ENCODE measurements around the gene NKX2-3. TPM values are rescaled to one million over a fixed set of nuclear protein-coding genes. Genes with fewer than 3 reads are reported as not detected.

The NKX2-3 gene
- total RNA-seq (0.17 and 0.24 TPM in 2 replicates), polyA plus RNA-seq (not detected in 2 replicates)

DNA sequence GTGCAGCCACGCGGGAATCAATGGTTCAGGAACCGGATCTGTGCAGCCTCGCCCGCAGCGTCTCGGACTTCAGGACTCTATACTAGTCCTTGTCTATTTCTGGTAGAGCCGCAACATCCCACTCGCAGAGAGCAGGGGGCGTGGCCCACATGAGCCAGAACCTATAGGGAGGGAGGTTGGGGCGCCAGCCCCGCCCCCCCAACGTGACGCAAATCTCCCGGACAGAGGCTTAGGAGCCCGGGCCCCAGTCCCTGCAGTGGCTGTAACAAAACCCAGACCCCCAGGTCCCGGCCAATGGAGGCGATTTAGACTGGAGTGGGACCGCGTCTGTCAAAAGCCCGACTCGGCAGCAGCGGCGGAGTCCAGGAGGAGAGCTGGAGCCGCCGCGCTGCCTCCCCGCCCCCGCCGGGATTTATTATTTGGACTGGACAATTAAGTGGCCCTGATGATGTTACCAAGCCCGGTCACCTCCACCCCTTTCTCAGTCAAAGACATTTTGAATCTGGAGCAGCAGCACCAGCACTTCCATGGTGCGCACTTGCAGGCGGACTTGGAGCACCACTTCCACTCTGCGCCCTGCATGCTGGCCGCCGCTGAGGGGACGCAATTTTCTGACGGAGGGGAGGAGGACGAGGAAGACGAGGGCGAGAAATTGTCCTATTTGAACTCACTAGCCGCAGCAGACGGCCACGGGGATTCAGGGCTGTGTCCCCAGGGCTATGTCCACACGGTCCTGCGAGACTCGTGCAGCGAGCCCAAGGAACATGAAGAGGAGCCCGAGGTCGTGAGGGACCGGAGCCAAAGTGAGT is at the start of gene NKX2-3:
NKX2-3 (plus strand) TSS at position 256 of the 809 bp plus-strand sequence; CDS start at position 446, 190 bp downstream.
- Histone ChIP-seq H3K79me2 (no peaks in the 10 kb centered on the region), H3K36me3 (replicated peaks; ENCODE audit: insufficient read depth, low read depth) (no peaks in the 10 kb centered on the region), H3K4me2 (peak within 1 kb of the TSS; percentile 62), H3K9me2 (replicated peaks; ENCODE audit: insufficient read depth) (no peaks in the 10 kb centered on the region), H2AFZ (no peak within 1 kb of the TSS), H4K20me1 (ENCODE audit: insufficient read depth, poor library complexity, severe bottlenecking) (no peaks in the 10 kb centered on the region), H3K9me3 (ENCODE audit: low read depth) (no peaks in the 10 kb centered on the region), H3K4me1 (ENCODE audit: insufficient read depth) (peaks cover 25% of the 10 kb centered on the region), H3K4me3 (no peak within 1 kb of the TSS), H3K27ac (no peak within 1 kb of the TSS), H3K27me3 (peaks cover 98% of the 10 kb centered on the region)
- WGBS (ENCODE audit: low lambda C conversion rate, missing lambda C conversion rate), result 8% methylated on average over 46 of the region's 51 CpGs
- peak; percentile 63 for DNase-seq (ENCODE audit: low spot score)
- TF ChIP-seq EZH2 (IDR thresholded peaks at IDR 0.05; ENCODE audit: borderline replicate concordance), result peak; percentile 91
- TF ChIP-seq, protein P1, sequence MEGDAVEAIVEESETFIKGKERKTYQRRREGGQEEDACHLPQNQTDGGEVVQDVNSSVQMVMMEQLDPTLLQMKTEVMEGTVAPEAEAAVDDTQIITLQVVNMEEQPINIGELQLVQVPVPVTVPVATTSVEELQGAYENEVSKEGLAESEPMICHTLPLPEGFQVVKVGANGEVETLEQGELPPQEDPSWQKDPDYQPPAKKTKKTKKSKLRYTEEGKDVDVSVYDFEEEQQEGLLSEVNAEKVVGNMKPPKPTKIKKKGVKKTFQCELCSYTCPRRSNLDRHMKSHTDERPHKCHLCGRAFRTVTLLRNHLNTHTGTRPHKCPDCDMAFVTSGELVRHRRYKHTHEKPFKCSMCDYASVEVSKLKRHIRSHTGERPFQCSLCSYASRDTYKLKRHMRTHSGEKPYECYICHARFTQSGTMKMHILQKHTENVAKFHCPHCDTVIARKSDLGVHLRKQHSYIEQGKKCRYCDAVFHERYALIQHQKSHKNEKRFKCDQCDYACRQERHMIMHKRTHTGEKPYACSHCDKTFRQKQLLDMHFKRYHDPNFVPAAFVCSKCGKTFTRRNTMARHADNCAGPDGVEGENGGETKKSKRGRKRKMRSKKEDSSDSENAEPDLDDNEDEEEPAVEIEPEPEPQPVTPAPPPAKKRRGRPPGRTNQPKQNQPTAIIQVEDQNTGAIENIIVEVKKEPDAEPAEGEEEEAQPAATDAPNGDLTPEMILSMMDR (IDR thresholded peaks at IDR 0.05; ENCODE audit: poor library complexity), result no peak
- peak; percentile 24 for TF ChIP-seq EZH2phosphoT487 (IDR thresholded peaks at IDR 0.05; ENCODE audit: low read depth, severe bottlenecking, unreplicated experiment)

GRCh38 chr10:99484626-99485581 is 47.8 kb upstream of the NKX2-3 start:
- Histone ChIP-seq H3K27me3 (peaks cover 48% of the 10 kb centered on the region), H3K9me3 (ENCODE audit: low read depth) (no peaks in the 10 kb centered on the region), H3K4me1 (ENCODE audit: insufficient read depth) (no peaks in the 10 kb centered on the region), H3K4me3 (no peak overlapping the region), H3K4me2 (no peak overlapping the region), H2AFZ (no peak overlapping the region), H4K20me1 (ENCODE audit: insufficient read depth, poor library complexity, severe bottlenecking) (no peaks in the 10 kb centered on the region), H3K79me2 (no peaks in the 10 kb centered on the region), H3K27ac (no peak overlapping the region), H3K36me3 (replicated peaks; ENCODE audit: insufficient read depth, low read depth) (no peaks in the 10 kb centered on the region), H3K9me2 (replicated peaks; ENCODE audit: insufficient read depth) (no peaks in the 10 kb centered on the region)
- 68% methylated on average over 27 of the region's 27 CpGs for WGBS (ENCODE audit: low lambda C conversion rate, missing lambda C conversion rate)
- no peak for DNase-seq (ENCODE audit: low spot score)
- no peak for TF ChIP-seq EZH2 (IDR thresholded peaks at IDR 0.05; ENCODE audit: borderline replicate concordance)
- no peak for TF ChIP-seq EZH2phosphoT487 (IDR thresholded peaks at IDR 0.05; ENCODE audit: low read depth, severe bottlenecking, unreplicated experiment)
- TF ChIP-seq, protein P1 (IDR thresholded peaks at IDR 0.05; ENCODE audit: poor library complexity), result peak; percentile 35

DNA sequence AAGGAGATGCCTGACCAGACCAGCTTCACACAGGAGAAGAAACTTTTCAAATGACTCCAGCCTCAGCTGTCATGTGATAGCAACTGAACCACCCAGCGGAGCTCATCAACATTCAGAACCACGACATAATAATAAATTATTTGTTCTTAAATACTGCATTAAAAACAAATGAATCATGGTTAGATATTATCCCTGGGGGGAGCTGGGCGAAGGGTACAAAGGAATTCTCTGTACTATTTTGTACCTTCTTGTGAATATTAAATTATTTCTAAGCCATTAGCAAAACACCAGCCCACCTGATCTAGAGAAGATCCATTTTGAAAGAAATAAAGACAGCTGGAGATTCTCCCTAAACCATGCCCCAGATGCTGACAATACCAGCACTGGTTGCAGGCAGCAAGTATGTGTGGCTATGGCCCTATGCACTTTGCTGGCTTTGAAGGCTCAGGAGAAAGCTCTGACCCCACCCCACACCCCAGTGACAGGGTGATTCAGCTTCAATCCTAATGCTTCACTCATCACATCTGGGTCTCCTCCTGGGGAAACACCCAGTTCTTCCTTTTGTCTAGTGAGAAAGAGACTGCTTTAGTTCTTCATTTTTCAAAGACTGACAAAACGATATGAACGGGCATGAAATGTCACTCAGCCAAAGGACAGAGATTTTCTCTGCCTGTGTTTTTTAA is 45.5 kb upstream of the NKX2-3 start:
- 81% methylated on average over 5 of the region's 5 CpGs for WGBS (ENCODE audit: low lambda C conversion rate, missing lambda C conversion rate)
- H2AFZ ChIP-seq, result no peak overlapping the region
- no peak for TF ChIP-seq EZH2phosphoT487 (IDR thresholded peaks at IDR 0.05; ENCODE audit: low read depth, severe bottlenecking, unreplicated experiment)
- TF ChIP-seq, protein P1 (IDR thresholded peaks at IDR 0.05; ENCODE audit: poor library complexity), result no peak
- no peaks in the 10 kb centered on the region for H3K4me1 ChIP-seq (ENCODE audit: insufficient read depth)
- no peaks in the 10 kb centered on the region for H4K20me1 ChIP-seq (ENCODE audit: insufficient read depth, poor library complexity, severe bottlenecking)
- no peaks in the 10 kb centered on the region for H3K36me3 ChIP-seq (replicated peaks; ENCODE audit: insufficient read depth, low read depth)
- no peaks in the 10 kb centered on the region for H3K9me2 ChIP-seq (replicated peaks; ENCODE audit: insufficient read depth)
- no peak overlapping the region for H3K27ac ChIP-seq
- DNase-seq (ENCODE audit: low spot score), result no peak
- H3K27me3 ChIP-seq, result peaks cover 71% of the 10 kb centered on the region
- H3K4me2 ChIP-seq, result no peak overlapping the region
- no peak overlapping the region for H3K4me3 ChIP-seq
- H3K9me3 ChIP-seq (ENCODE audit: low read depth), result no peaks in the 10 kb centered on the region
- H3K79me2 ChIP-seq, result no peaks in the 10 kb centered on the region
